Measurements from ENCODE around the gene ARRDC1. TPM values are rescaled to one million over a fixed set of nuclear protein-coding genes. Genes with fewer than 3 reads are reported as not detected.

The ARRDC1 gene
- total and polyA plus RNA-seq, 9 donors = 5.2 to 46.2 (median 13.8) TPM

GRCh38 chr9:137604345-137605086 lies 970 bp upstream of the ARRDC1 start:
- H3K27me3 ChIP-seq = no peaks in the 10 kb centered on the region
- H3K27ac ChIP-seq = no peak overlapping the region
- H3K4me1 ChIP-seq (ENCODE audit: insufficient read depth) = peaks cover 6% of the 10 kb centered on the region
- 6 to 19% (median 10%) methylated on average over 22 to 49 of the region's 49 CpGs for WGBS, 3 donors
- peak in 1 of 5 donors; percentile 66 for DNase-seq
- TF ChIP-seq POLR2A (IDR thresholded peaks at IDR 0.05) (no peak), EP300 (IDR thresholded peaks at IDR 0.05) (no peak), CTCF (IDR thresholded peaks at IDR 0.05) (no peak)
- H3K4me3 ChIP-seq = peak overlapping the region; percentile 65
- H3K9me3 ChIP-seq = no peaks in the 10 kb centered on the region
- no peaks in the 10 kb centered on the region for H3K36me3 ChIP-seq
- intact Hi-C loops (cut with DNase I) = no loop called here

- Histone ChIP-seq H3K4me1 (ENCODE audit: insufficient read depth) (peaks cover 6% of the 10 kb centered on the region), H3K4me3 (peak overlapping the region; percentile 80), H3K27ac (peak overlapping the region in 1 of 2 donors; percentile 23), H3K9me3 (no peaks in the 10 kb centered on the region), H3K36me3 (no peaks in the 10 kb centered on the region), H3K27me3 (no peaks in the 10 kb centered on the region)
- whole genome bisulfite sequencing, 3 donors = 3 to 6% (median 4%) methylated on average over 28 to 57 of the region's 57 CpGs
- TF ChIP-seq CTCF (IDR thresholded peaks at IDR 0.05) (no peak), EP300 (IDR thresholded peaks at IDR 0.05) (no peak), POLR2A (IDR thresholded peaks at IDR 0.05) (no peak)
- intact Hi-C loops (cut with DNase I) = no loop called here
- DNase-seq = peak; percentile 40 to 68 (median 66)
These were observed 627 bp downstream of the ARRDC1 start for GRCh38 chr9:137606005-137606621.

GRCh38 chr9:137606734-137607138 lies 1.2 kb downstream of the ARRDC1 start:
- peak in 2 of 5 donors; percentile 51 to 57 for DNase-seq
- no peak overlapping the region for H3K27ac ChIP-seq
- peak overlapping the region; percentile 80 for H3K4me3 ChIP-seq
- peaks cover 7% of the 10 kb centered on the region for H3K4me1 ChIP-seq (ENCODE audit: insufficient read depth)
- no peaks in the 10 kb centered on the region for H3K27me3 ChIP-seq
- no peak for TF ChIP-seq POLR2A (IDR thresholded peaks at IDR 0.05)
- no peak for TF ChIP-seq EP300 (IDR thresholded peaks at IDR 0.05)
- WGBS, 3 donors = 40 to 52% (median 43%) methylated on average over 13 of the region's 13 CpGs
- no peaks in the 10 kb centered on the region for H3K36me3 ChIP-seq
- intact Hi-C loops (cut with DNase I) = no loop called here
- H3K9me3 ChIP-seq = no peaks in the 10 kb centered on the region

GRCh38 chr9:137607141-137607857 lies 1.8 kb downstream of the ARRDC1 start:
- H3K4me1 ChIP-seq (ENCODE audit: insufficient read depth) = peaks cover 12% of the 10 kb centered on the region
- DNase-seq = no peak

More at GRCh38 chr9:137607141-137607857, 1.8 kb downstream of the ARRDC1 start:
- Histone ChIP-seq H3K9me3 (no peaks in the 10 kb centered on the region), H3K36me3 (no peaks in the 10 kb centered on the region), H3K27me3 (no peaks in the 10 kb centered on the region), H3K4me3 (peak overlapping the region; percentile 80), H3K27ac (no peak overlapping the region)
- intact Hi-C loops (cut with DNase I) = no loop called here
- no peak for TF ChIP-seq CTCF (IDR thresholded peaks at IDR 0.05)
- no peak for TF ChIP-seq POLR2A (IDR thresholded peaks at IDR 0.05)
- TF ChIP-seq EP300 (IDR thresholded peaks at IDR 0.05) = no peak
- WGBS, 3 donors = 52 to 60% (median 59%) methylated on average over 17 of the region's 17 CpGs

Data from ovary (tissue), 9 donors.